Lung (tissue), 12 donors: ENCODE results near the gene LRP1B. TPM values are rescaled to one million over a fixed set of nuclear protein-coding genes. Genes with fewer than 3 reads are reported as not detected.

ENCODE experiments used
- ATAC-seq: fragments of 200-7000 bp; cut with Tn5 transposase; one replicate; pipeline ENCODE4 v1.9.1; 2020; ENCODE audit warnings: moderate number of reproducible peaks; ENCODE audit not compliant: insufficient read depth, low FRiP score
- DNase-seq, 3 donors: peaks; one replicate each; pipeline ENCODE4 v3.0.0-alpha.2; 2013 to 2017
- H3K27ac ChIP-seq, 2 donors: one replicate each; pipeline ENCODE4 v1.5.1; 2013; ENCODE audit warnings: mild to moderate bottlenecking in 2 of 2, moderate library complexity in 2 of 2, control low read depth in 1 of 2, inconsistent platforms in 1 of 2, low read depth in 1 of 2, low read length in 1 of 2
- H3K27me3 ChIP-seq, 3 donors: one replicate each; pipeline ENCODE4 v1.5.1; 2013; ENCODE audit warnings: low read length in 2 of 3; ENCODE audit not compliant: control insufficient read depth in 3 of 3, insufficient read depth in 3 of 3
- H3K36me3 ChIP-seq, 4 donors: one replicate each; pipeline ENCODE4 v1.5.1; 2013; ENCODE audit warnings: low read length in 4 of 4, mild to moderate bottlenecking in 1 of 4, moderate library complexity in 1 of 4; ENCODE audit not compliant: control insufficient read depth in 4 of 4, insufficient read depth in 4 of 4
- H3K4me1 ChIP-seq, 5 donors: one replicate each; pipeline ENCODE4 v1.5.1; 2013; ENCODE audit warnings: low read length in 5 of 5, mild to moderate bottlenecking in 2 of 5, moderate library complexity in 1 of 5; ENCODE audit not compliant: control insufficient read depth in 5 of 5, insufficient read depth in 5 of 5
- H3K4me3 ChIP-seq: one replicate; pipeline ENCODE4 v1.5.1; 2013; ENCODE audit warnings: mild to moderate bottlenecking, control low read depth, moderate library complexity
- H3K9ac ChIP-seq, 2 donors: one replicate each; pipeline ENCODE4 v1.5.1; 2013; ENCODE audit warnings: low read length in 2 of 2, control low read depth in 1 of 2; ENCODE audit not compliant: insufficient read depth in 1 of 2
- H3K9me3 ChIP-seq, 4 donors: one replicate each; pipeline ENCODE4 v1.5.1; 2013; ENCODE audit warnings: low read length in 3 of 4, mild to moderate bottlenecking in 1 of 4, moderate library complexity in 1 of 4; ENCODE audit not compliant: control insufficient read depth in 4 of 4, insufficient read depth in 3 of 4
- CTCF ChIP-seq: IDR thresholded peaks from 2 replicates; pipeline ENCODE4 v1.5.1; 2012; ENCODE audit warnings: mild to moderate bottlenecking; ENCODE audit errors: control extremely low read depth, extremely low read depth
- whole genome bisulfite sequencing, 2 donors: extraction: QIAGEN DNeasy Blood & Tissue Kit; methylation state at CpG; one replicate each; pipeline ENCODE4 v1.1.7; 2013; 5-methylcytosine and 5-hydroxymethylcytosine counted together
- polyA plus RNA-seq, 2 donors: library from polyadenylated mRNA; stranded (reverse); fragments of 200-250 nt; gene quantifications; one replicate each; pipeline ENCODE4 v1.2.1, GENCODE V29; 2013
- total RNA-seq, 2 donors: library from RNA; depleted of rRNA in 1 of 2; stranded (reverse); fragments of >200 nt in 1 of 2; gene quantifications; one replicate each; pipeline ENCODE4 v1.2.1, GENCODE V29; 2014 to 2021
- donor health status: control.
- donor health status: control.
- donor health status: Bipolar disorder and iron deficiency.
- donor health status: healthy.
- donor health status: DM: yes; HTN: yes; CAD: no.

The LRP1B gene
- total and polyA plus RNA-seq, 4 donors, result 0.01 to 6.5 (median 0.16) TPM

- WGBS, 2 donors, result 65 to 68% methylated on average over 1 of the region's 1 CpG
- Histone ChIP-seq H3K4me1 (no peaks in the 10 kb centered on the region), H3K4me3 (no peak overlapping the region), H3K9me3 (no peaks in the 10 kb centered on the region), H3K27me3 (no peaks in the 10 kb centered on the region), H3K27ac (no peak overlapping the region), H3K36me3 (no peaks in the 10 kb centered on the region), H3K9ac (no peak overlapping the region)
- DNase-seq, result no peak
- TF ChIP-seq CTCF, result no peak
- no peak for ATAC-seq
These were observed 1322.0 kb downstream of the LRP1B start for GRCh38 chr2:140808820-140809219.

GRCh38 chr2:140808211-140808610 is 1322.6 kb downstream of the LRP1B start:
- H3K27ac ChIP-seq, result no peak overlapping the region
- ATAC-seq, result no peak
- WGBS, 2 donors, result 62 to 68% methylated on average over 1 of the region's 1 CpG

GRCh38 chr2:140804700-140805260 is 1326.0 kb downstream of the LRP1B start:
- Histone ChIP-seq H3K9ac (no peak overlapping the region), H3K4me1 (no peaks in the 10 kb centered on the region), H3K27me3 (no peaks in the 10 kb centered on the region), H3K9me3 (no peaks in the 10 kb centered on the region), H3K36me3 (no peaks in the 10 kb centered on the region), H3K4me3 (no peak overlapping the region), H3K27ac (no peak overlapping the region)
- DNase-seq, result no peak
- no peak for ATAC-seq
- TF ChIP-seq CTCF, result no peak
- WGBS, 2 donors, result 86 to 88% methylated on average over 1 of the region's 1 CpG

More at GRCh38 chr2:140808211-140808610, 1322.6 kb downstream of the LRP1B start:
- TF ChIP-seq CTCF, result no peak
- Histone ChIP-seq H3K27me3 (no peaks in the 10 kb centered on the region), H3K9me3 (no peaks in the 10 kb centered on the region), H3K9ac (no peak overlapping the region), H3K4me1 (no peaks in the 10 kb centered on the region), H3K4me3 (no peak overlapping the region), H3K36me3 (no peaks in the 10 kb centered on the region)
- DNase-seq, result no peak

- H3K4me1 ChIP-seq, result no peaks in the 10 kb centered on the region
- no peaks in the 10 kb centered on the region for H3K36me3 ChIP-seq
- TF ChIP-seq CTCF, result no peak
- ATAC-seq (no peak), DNase-seq (no peak)
- no peak overlapping the region for H3K4me3 ChIP-seq
- H3K27me3 ChIP-seq, result no peaks in the 10 kb centered on the region
- no peak overlapping the region for H3K27ac ChIP-seq
- 88 to 92% methylated on average over 3 of the region's 3 CpGs for WGBS, 2 donors
- H3K9ac ChIP-seq, result no peak overlapping the region
- no peaks in the 10 kb centered on the region for H3K9me3 ChIP-seq
These were observed 1329.5 kb downstream of the LRP1B start for GRCh38 chr2:140801311-140801710.
